ENCODE data around the gene ZNF205. TPM values are rescaled to one million over a fixed set of nuclear protein-coding genes. Genes with fewer than 3 reads are reported as not detected.

Gene ZNF205
- polyA plus RNA-seq, 1 of the 3 experiments (the other 2 are of a cell fraction) = 9.7 TPM

DNA sequence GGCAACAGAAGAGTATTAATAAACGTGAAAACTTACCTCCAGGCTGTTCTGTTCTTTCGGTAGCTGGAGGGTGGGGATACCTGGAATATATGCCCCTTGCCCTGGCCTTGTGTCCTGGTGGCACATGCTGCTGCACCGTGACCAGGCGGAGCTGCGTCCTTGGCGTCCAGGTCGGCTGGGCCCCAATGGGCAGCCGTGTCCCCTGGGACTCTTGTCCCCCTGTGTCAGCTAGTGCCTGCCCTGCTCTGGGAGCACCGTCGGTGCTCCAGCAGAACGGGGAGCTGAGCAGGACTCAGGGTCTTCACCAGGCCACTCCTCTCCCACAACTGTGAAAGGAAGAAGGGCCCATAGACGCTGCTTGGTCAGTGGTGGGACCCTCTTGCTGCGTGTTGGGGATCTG lies 30.4 kb downstream of the ZNF205 start:
- Histone ChIP-seq H3K9me3 (no peaks in the 10 kb centered on the region), H3K4me1 (ENCODE audit: control insufficient read depth in 1 of 2, insufficient read depth in 2 of 2, low read depth in 1 of 2, low read length in 1 of 2) (peaks cover 0 to 7% of the 10 kb centered on the region in 2 experiments; a peak in 1 of 4 replicates), H3F3A (replicated peaks; ENCODE audit: insufficient read depth) (no peaks in the 10 kb centered on the region), H4K20me1 (ENCODE audit: insufficient read depth) (no peaks in the 10 kb centered on the region), H3K4me2 (no peak overlapping the region), H2AFZ (ENCODE audit: low read depth) (no peak overlapping the region), H3K9ac (no peak overlapping the region), H3K27me3 (ENCODE audit: insufficient read depth) (no peaks in the 10 kb centered on the region), H3K36me3 (replicated peaks in 1 of 2; ENCODE audit: control insufficient read depth in 1 of 2, insufficient read depth in 2 of 2, low read length in 1 of 2) (peaks cover 4 to 35% of the 10 kb centered on the region in 2 experiments), H3K27ac (ENCODE audit: low read depth in 2 of 2, low read length in 1 of 2) (no peak overlapping the region), H3K79me2 (ENCODE audit: insufficient read depth) (no peaks in the 10 kb centered on the region), H3K4me3 (ENCODE audit: low read depth in 2 of 2, low read length in 1 of 2) (no peak overlapping the region), H3K9me2 (no peaks in the 10 kb centered on the region)
- TF ChIP-seq FOXM1 (IDR thresholded peaks at IDR 0.05; ENCODE audit: low read depth) (no peak), RCOR1 (IDR thresholded peaks at IDR 0.05; ENCODE audit: low read length) (no peak), MXI1 (IDR thresholded peaks at IDR 0.05; ENCODE audit: low read depth, low read length) (no peak), NFIC (IDR thresholded peaks at IDR 0.05; ENCODE audit: borderline replicate concordance) (no peak), SMC3 (IDR thresholded peaks at IDR 0.05; ENCODE audit: low read depth, low read length) (no peak), MEF2A (IDR thresholded peaks at IDR 0.05; ENCODE audit: borderline replicate concordance, low read depth) (no peak), SIN3A (IDR thresholded peaks at IDR 0.05; ENCODE audit: borderline replicate concordance, low read depth, low read length) (no peak), NRF1 (IDR thresholded peaks at IDR 0.05; ENCODE audit: low read depth, low read length) (no peak), TAF1 (IDR thresholded peaks at IDR 0.05; ENCODE audit: borderline replicate concordance, low read depth, low read length) (no peak), ELF1 (IDR thresholded peaks at IDR 0.05) (no peak), JUND (IDR thresholded peaks at IDR 0.05) (no peak), TCF12 (IDR thresholded peaks at IDR 0.05) (no peak), RFX5 (IDR thresholded peaks at IDR 0.05; ENCODE audit: low read length) (no peak), FOXJ3 (CRISPR knock-in tag; IDR thresholded peaks at IDR 0.05) (no peak), CHD2 (IDR thresholded peaks at IDR 0.05; ENCODE audit: low read length, partially characterized antibody) (no peak), GATA2 (CRISPR knock-in tag; IDR thresholded peaks at IDR 0.05) (no peak)
- TF ChIP-seq, protein P1, sequence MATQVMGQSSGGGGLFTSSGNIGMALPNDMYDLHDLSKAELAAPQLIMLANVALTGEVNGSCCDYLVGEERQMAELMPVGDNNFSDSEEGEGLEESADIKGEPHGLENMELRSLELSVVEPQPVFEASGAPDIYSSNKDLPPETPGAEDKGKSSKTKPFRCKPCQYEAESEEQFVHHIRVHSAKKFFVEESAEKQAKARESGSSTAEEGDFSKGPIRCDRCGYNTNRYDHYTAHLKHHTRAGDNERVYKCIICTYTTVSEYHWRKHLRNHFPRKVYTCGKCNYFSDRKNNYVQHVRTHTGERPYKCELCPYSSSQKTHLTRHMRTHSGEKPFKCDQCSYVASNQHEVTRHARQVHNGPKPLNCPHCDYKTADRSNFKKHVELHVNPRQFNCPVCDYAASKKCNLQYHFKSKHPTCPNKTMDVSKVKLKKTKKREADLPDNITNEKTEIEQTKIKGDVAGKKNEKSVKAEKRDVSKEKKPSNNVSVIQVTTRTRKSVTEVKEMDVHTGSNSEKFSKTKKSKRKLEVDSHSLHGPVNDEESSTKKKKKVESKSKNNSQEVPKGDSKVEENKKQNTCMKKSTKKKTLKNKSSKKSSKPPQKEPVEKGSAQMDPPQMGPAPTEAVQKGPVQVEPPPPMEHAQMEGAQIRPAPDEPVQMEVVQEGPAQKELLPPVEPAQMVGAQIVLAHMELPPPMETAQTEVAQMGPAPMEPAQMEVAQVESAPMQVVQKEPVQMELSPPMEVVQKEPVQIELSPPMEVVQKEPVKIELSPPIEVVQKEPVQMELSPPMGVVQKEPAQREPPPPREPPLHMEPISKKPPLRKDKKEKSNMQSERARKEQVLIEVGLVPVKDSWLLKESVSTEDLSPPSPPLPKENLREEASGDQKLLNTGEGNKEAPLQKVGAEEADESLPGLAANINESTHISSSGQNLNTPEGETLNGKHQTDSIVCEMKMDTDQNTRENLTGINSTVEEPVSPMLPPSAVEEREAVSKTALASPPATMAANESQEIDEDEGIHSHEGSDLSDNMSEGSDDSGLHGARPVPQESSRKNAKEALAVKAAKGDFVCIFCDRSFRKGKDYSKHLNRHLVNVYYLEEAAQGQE (IDR thresholded peaks at IDR 0.05; ENCODE audit: low read depth, low read length) = no peak
- TF ChIP-seq, protein P2, sequence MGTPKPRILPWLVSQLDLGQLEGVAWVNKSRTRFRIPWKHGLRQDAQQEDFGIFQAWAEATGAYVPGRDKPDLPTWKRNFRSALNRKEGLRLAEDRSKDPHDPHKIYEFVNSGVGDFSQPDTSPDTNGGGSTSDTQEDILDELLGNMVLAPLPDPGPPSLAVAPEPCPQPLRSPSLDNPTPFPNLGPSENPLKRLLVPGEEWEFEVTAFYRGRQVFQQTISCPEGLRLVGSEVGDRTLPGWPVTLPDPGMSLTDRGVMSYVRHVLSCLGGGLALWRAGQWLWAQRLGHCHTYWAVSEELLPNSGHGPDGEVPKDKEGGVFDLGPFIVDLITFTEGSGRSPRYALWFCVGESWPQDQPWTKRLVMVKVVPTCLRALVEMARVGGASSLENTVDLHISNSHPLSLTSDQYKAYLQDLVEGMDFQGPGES (IDR thresholded peaks at IDR 0.05; ENCODE audit: low read depth, low read length) = no peak
- TF ChIP-seq, protein P3, sequence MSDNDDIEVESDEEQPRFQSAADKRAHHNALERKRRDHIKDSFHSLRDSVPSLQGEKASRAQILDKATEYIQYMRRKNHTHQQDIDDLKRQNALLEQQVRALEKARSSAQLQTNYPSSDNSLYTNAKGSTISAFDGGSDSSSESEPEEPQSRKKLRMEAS (IDR thresholded peaks at IDR 0.05; ENCODE audit: low read depth) = no peak
- TF ChIP-seq, protein P4, sequence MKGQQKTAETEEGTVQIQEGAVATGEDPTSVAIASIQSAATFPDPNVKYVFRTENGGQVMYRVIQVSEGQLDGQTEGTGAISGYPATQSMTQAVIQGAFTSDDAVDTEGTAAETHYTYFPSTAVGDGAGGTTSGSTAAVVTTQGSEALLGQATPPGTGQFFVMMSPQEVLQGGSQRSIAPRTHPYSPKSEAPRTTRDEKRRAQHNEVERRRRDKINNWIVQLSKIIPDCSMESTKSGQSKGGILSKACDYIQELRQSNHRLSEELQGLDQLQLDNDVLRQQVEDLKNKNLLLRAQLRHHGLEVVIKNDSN (IDR thresholded peaks at IDR 0.05; ENCODE audit: borderline replicate concordance, low read depth) = no peak
- WGBS (ENCODE audit: low lambda C conversion rate) = 70% methylated on average over 4 of the region's 13 CpGs
- DNase-seq = peak; percentile 7
- POLR2A ChIA-PET = no interaction called here
- CTCF ChIA-PET = interaction anchor here (3.3 kb wide), 1 partner anchor 13 kb away, joined by 10 read pairs; no protein-coding TSS in a partner anchor

Measured in SK-N-SH (cell line).